HEK293 (cell line): ENCODE measurements around the gene PRPF4.

ENCODE experiments used
- CTCF ChIA-PET: fragments of 350-600 bp; formaldehyde crosslinking; extraction: SDS; loops from one replicate; lab custom pipeline; 2021; ENCODE audit warnings: antibody characterized with exemption; lab: Yijun Ruan, JAX
- POLR2A ChIA-PET: fragments of 300-600 bp; formaldehyde crosslinking; extraction: SDS; loops from one replicate; lab custom pipeline; 2020; ENCODE audit warnings: antibody characterized with exemption, inconsistent platforms; lab: Yijun Ruan, JAX
- H3K27ac ChIP-seq: fragments of 200-500 bp; sonication (Bioruptor generic); 2 replicates; pipeline ENCODE4 v1.5.1; 2014; ENCODE audit warnings: low read depth, low read length, control low read depth, inconsistent platforms; ENCODE audit errors: extremely low read depth
- H3K36me3 ChIP-seq, 2 experiments: fragments of 200-500 bp in 1 of 2; sonication (Bioruptor generic) in 1 of 2; 1 replicate in 1 of 2; 2 replicates in 1 of 2; pipeline ENCODE4 v1.5.1; 2014 to 2017; ENCODE audit warnings: inconsistent platforms in 2 of 2, low read length in 2 of 2; ENCODE audit not compliant: control insufficient read depth in 2 of 2, insufficient read depth in 1 of 2
- H3K4me1 ChIP-seq: fragments of 200-500 bp; sonication (Bioruptor generic); 2 replicates; pipeline ENCODE4 v1.5.1; 2014; ENCODE audit warnings: mild to moderate bottlenecking, low read length, inconsistent platforms; ENCODE audit not compliant: control insufficient read depth, insufficient read depth
- H3K4me3 ChIP-seq: 2 replicates; pipeline ENCODE4 v1.5.1; 2011; ENCODE audit warnings: low read depth, mild to moderate bottlenecking, control low read depth, low read length, moderate library complexity
- H3K9me3 ChIP-seq: fragments of 200-500 bp; sonication (Bioruptor generic); 2 replicates; pipeline ENCODE4 v1.5.1; 2014; ENCODE audit warnings: low read depth, low read length, inconsistent platforms; ENCODE audit not compliant: control insufficient read depth, insufficient read depth
- ATF2 ChIP-seq: fragments of 450-650 bp; formaldehyde crosslinking; IDR thresholded peaks from 2 replicates; pipeline ENCODE4 v1.5.1; 2016; ENCODE audit warnings: missing biosample characterization, missing genetic modification characterization, low read depth
- KLF7 ChIP-seq: fragments of 450-650 bp; formaldehyde crosslinking; IDR thresholded peaks from 2 replicates; pipeline ENCODE4 v1.5.1; 2016; ENCODE audit warnings: missing biosample characterization, missing genetic modification characterization, borderline replicate concordance
- ZBTB1 ChIP-seq: fragments of 450-650 bp; formaldehyde crosslinking; IDR thresholded peaks from 2 replicates; pipeline ENCODE4 v1.5.1; 2016; ENCODE audit warnings: missing biosample characterization, missing genetic modification characterization
- ZFHX2 ChIP-seq: fragments of 450-650 bp; formaldehyde crosslinking; conservative IDR thresholded peaks from 2 replicates; pipeline ENCODE4 v1.5.1; 2016; ENCODE audit warnings: missing biosample characterization, missing genetic modification characterization
- ZNF138 ChIP-seq: fragments of 450-650 bp; formaldehyde crosslinking; IDR thresholded peaks from 2 replicates; pipeline ENCODE4 v1.5.1; 2016; ENCODE audit warnings: missing biosample characterization, missing genetic modification characterization, borderline replicate concordance
- ZNF311 ChIP-seq: fragments of 450-650 bp; formaldehyde crosslinking; IDR thresholded peaks from 2 replicates; pipeline ENCODE4 v1.5.1; 2017; ENCODE audit warnings: missing biosample characterization, missing genetic modification characterization, borderline replicate concordance
- ZNF354C ChIP-seq: fragments of 450-650 bp; formaldehyde crosslinking; IDR thresholded peaks from 2 replicates; pipeline ENCODE4 v1.5.1; 2016; ENCODE audit warnings: missing biosample characterization, missing genetic modification characterization, low read depth, borderline replicate concordance
- ZNF391 ChIP-seq: fragments of 450-650 bp; formaldehyde crosslinking; IDR thresholded peaks from 2 replicates; pipeline ENCODE4 v1.5.1; 2016; ENCODE audit warnings: low read depth, missing biosample characterization, missing genetic modification characterization, borderline replicate concordance
- ZNF394 ChIP-seq: fragments of 450-650 bp; formaldehyde crosslinking; IDR thresholded peaks from 2 replicates; pipeline ENCODE4 v1.5.1; 2016; ENCODE audit warnings: missing biosample characterization, missing genetic modification characterization, mild to moderate bottlenecking, moderate library complexity, borderline replicate concordance
- ZNF416 ChIP-seq: fragments of 450-650 bp; formaldehyde crosslinking; IDR thresholded peaks from 2 replicates; pipeline ENCODE4 v1.5.1; 2016; ENCODE audit warnings: missing biosample characterization, missing genetic modification characterization
- ZNF510 ChIP-seq: fragments of 450-650 bp; formaldehyde crosslinking; IDR thresholded peaks from 2 replicates; pipeline ENCODE4 v1.5.1; 2018; ENCODE audit warnings: mild to moderate bottlenecking, missing genetic modification characterization, missing biosample characterization; ENCODE audit not compliant: insufficient replicate concordance
- ZNF530 ChIP-seq: fragments of 450-650 bp; formaldehyde crosslinking; IDR thresholded peaks from 2 replicates; pipeline ENCODE4 v1.5.1; 2016; ENCODE audit warnings: low read depth, missing biosample characterization, missing genetic modification characterization
- ZNF561 ChIP-seq: fragments of 450-650 bp; IDR thresholded peaks from 2 replicates; pipeline ENCODE4 v1.5.1; 2018; ENCODE audit warnings: missing biosample characterization, missing genetic modification characterization, borderline replicate concordance
- ZNF624 ChIP-seq: fragments of 450-650 bp; formaldehyde crosslinking; IDR thresholded peaks from 2 replicates; pipeline ENCODE4 v1.5.1; 2017; ENCODE audit warnings: missing biosample characterization, missing genetic modification characterization
- ZNF830 ChIP-seq: fragments of 450-650 bp; IDR thresholded peaks from 2 replicates; pipeline ENCODE4 v1.5.0; 2018; ENCODE audit warnings: missing biosample characterization, missing genetic modification characterization, low read depth, mild to moderate bottlenecking, moderate library complexity
- ZNF843 ChIP-seq: fragments of 450-650 bp; formaldehyde crosslinking; IDR thresholded peaks from 2 replicates; pipeline ENCODE4 v1.5.1; 2016; ENCODE audit warnings: missing biosample characterization, missing genetic modification characterization
- TF ChIP-seq, protein P1 (sequence below): fragments of 450-650 bp; IDR thresholded peaks from 2 replicates; pipeline ENCODE4 v1.5.1; 2018; ENCODE audit warnings: missing biosample characterization, mild to moderate bottlenecking, missing genetic modification characterization
- TF ChIP-seq, protein P2 (sequence below): fragments of 450-650 bp; formaldehyde crosslinking; IDR thresholded peaks from 2 replicates; pipeline ENCODE4 v1.5.1; 2017; ENCODE audit warnings: missing biosample characterization, missing genetic modification characterization
- TF ChIP-seq, protein P3 (sequence below): fragments of 450-650 bp; formaldehyde crosslinking; IDR thresholded peaks from 2 replicates; pipeline ENCODE4 v1.5.1; 2016; ENCODE audit warnings: missing biosample characterization, missing genetic modification characterization
- TF ChIP-seq, protein P4 (sequence below): fragments of 450-650 bp; formaldehyde crosslinking; IDR thresholded peaks from 2 replicates; pipeline ENCODE4 v1.5.1; 2016; ENCODE audit warnings: missing biosample characterization, missing genetic modification characterization

PRPF4 gene

DNA sequence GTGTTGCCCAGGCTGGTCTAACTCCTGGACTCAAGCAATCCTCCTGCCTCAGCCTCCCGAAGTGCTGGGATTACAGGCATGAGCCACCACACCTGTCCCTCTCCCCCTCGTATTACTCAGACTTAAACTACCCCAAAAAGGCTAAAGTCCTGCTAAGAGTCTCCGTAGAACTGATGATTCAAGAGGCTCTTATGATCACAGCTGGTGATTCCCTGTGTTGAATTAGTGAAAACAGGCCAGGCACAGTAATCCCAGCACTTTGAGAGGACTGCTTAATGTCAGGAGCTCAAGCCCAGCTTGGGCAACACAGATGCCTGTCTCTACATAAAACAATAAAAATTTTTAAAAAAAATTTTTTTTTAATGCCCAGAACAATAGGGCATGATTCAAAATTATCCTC lies 9.3 kb upstream of the PRPF4 start (continued):
- TF ChIP-seq ZNF311 (tag by site-specific recombination), result no peak
- no peak for TF ChIP-seq ZNF843
- TF ChIP-seq ZNF394 (tag by site-specific recombination), result no peak
- TF ChIP-seq ZNF138, result no peak
- TF ChIP-seq, protein P1, sequence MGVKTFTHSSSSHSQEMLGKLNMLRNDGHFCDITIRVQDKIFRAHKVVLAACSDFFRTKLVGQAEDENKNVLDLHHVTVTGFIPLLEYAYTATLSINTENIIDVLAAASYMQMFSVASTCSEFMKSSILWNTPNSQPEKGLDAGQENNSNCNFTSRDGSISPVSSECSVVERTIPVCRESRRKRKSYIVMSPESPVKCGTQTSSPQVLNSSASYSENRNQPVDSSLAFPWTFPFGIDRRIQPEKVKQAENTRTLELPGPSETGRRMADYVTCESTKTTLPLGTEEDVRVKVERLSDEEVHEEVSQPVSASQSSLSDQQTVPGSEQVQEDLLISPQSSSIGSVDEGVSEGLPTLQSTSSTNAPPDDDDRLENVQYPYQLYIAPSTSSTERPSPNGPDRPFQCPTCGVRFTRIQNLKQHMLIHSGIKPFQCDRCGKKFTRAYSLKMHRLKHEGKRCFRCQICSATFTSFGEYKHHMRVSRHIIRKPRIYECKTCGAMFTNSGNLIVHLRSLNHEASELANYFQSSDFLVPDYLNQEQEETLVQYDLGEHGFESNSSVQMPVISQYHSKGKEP (tag by site-specific recombination), result no peak
- TF ChIP-seq ZNF561, result no peak
- TF ChIP-seq ZNF624 (tag by site-specific recombination), result no peak
- no peak for TF ChIP-seq ZFHX2 (tag by site-specific recombination)

DNA sequence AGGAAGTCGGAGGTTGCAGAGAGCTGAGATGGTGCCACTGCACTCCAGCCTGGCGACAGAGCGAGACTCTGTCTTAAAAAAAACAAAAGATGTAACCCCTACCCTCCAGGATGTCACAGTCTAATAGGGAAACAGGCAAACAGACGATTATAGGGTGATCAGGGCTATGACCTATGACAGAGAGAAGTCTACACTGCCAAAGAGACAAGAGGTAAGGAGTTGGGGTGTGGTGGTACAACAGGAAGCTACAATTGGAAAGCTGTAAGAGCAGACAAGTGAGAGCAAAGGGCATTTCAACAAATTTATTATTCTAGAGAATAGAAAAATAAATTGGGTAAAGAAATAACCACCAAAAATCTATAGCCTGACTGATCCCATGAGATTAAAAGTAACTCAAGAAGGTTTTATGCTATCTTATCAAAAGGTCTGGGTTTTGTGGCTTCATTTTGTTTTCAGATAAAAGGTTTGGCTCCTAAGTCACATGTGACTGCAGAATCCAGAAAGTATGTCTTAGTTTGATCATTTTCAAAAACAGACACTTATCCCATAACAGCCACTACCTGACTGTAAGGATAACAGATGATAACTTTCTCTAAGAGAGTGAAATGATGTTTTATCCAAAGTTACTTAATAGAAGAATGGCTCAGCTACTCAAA lies 7.4 kb upstream of the PRPF4 start:
- H3K4me1 ChIP-seq, result no peaks in the 10 kb centered on the region
- no peak for TF ChIP-seq ZNF416 (tag by site-specific recombination)
- TF ChIP-seq, all 188 proteins: peak for 0
- Histone ChIP-seq H3K27ac (no peak overlapping the region), H3K4me3 (no peak overlapping the region), H3K36me3 (peaks cover 17 to 68% of the 10 kb centered on the region in 2 experiments), H3K9me3 (no peaks in the 10 kb centered on the region)
- POLR2A ChIA-PET, result no interaction called here
- CTCF ChIA-PET, result interaction anchor here (0.6 to 0.7 kb wide), 2 partner anchors 61 to 285 kb away, joined by 3 to 4 read pairs; no protein-coding TSS in a partner anchor

DNA sequence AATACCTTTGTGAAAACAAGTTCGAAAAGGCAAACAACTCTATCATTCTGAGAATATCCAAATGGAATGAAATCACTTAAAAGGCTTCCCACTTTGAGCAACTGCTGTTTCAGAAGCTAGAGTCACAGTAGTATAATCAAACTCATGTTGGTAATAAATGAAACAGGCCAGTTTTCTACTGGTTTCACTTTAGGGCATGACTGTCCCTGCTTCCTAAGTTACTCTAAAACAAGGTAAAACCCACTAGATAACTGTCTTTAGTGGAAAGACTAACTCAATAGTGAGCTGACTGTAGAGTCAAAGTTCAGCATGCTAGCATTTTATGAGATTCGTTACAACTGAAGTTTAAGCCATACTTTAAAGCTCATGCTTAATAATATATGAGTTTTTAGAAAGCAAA lies 6.1 kb upstream of the PRPF4 start:
- 0 out of 2 replicates have a peak, but pooled peaks cover 3% of the 10 kb centered on the region for H3K4me1 ChIP-seq
- H3K36me3 ChIP-seq, result peaks cover 17 to 73% of the 10 kb centered on the region in 2 experiments
- no peak overlapping the region for H3K4me3 ChIP-seq
- no peak overlapping the region for H3K27ac ChIP-seq
- no peaks in the 10 kb centered on the region for H3K9me3 ChIP-seq
- no peak for TF ChIP-seq KLF7 (tag by site-specific recombination)
- CTCF ChIA-PET, result interaction anchor here (0.9 to 1.2 kb wide), 3 partner anchors 42 to 386 kb away, joined by 3 to 6 read pairs (median 5); no protein-coding TSS in a partner anchor
- POLR2A ChIA-PET, result interaction anchor here (1.0 kb wide), 1 partner anchor 141 kb away, joined by 3 read pairs; the partner anchor contains the start of genes C9orf43 and POLE3

DNA sequence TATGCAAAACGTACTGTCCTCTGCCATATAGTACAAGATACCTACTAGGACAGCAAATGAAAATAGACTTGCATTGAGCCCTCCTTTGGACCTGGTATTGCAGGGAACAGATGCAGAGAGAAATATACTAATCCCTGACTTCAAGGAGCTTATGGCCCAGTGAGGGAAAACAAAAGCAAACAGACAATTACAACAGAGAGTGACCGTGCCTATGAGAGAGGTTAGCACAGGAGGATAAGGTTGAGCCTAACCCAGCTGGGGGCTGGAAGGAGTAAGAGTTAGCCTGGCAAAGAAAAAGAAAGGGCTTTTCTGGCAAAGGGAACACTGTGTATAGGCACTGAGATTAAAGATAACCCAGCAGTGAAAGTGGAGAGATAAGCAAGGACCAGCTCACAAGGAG lies 5.6 kb upstream of the PRPF4 start:
- Histone ChIP-seq H3K27ac (no peak overlapping the region), H3K4me1 (0 out of 2 replicates have a peak, but pooled peaks cover 3% of the 10 kb centered on the region), H3K4me3 (no peak overlapping the region), H3K9me3 (no peaks in the 10 kb centered on the region), H3K36me3 (peaks cover 17 to 71% of the 10 kb centered on the region in 2 experiments)
- ChIA-PET POLR2A (interaction anchor here (1.0 kb wide), 1 partner anchor 140 kb away, joined by 3 read pairs; the partner anchor contains the start of genes C9orf43 and POLE3), CTCF (interaction anchor here (0.5 to 1.2 kb wide), 4 partner anchors 42 to 385 kb away, joined by 3 to 6 read pairs (median 4); no protein-coding TSS in a partner anchor)
- TF ChIP-seq ZBTB1 (tag by site-specific recombination) (no peak), ZNF391 (tag by site-specific recombination) (no peak), ZNF354C (tag by site-specific recombination) (no peak), ZNF510 (tag by site-specific recombination) (no peak), ZNF830 (tag by site-specific recombination) (no peak), ATF2 (tag by site-specific recombination) (no peak), ZNF530 (tag by site-specific recombination) (no peak)
- TF ChIP-seq, protein P2, sequence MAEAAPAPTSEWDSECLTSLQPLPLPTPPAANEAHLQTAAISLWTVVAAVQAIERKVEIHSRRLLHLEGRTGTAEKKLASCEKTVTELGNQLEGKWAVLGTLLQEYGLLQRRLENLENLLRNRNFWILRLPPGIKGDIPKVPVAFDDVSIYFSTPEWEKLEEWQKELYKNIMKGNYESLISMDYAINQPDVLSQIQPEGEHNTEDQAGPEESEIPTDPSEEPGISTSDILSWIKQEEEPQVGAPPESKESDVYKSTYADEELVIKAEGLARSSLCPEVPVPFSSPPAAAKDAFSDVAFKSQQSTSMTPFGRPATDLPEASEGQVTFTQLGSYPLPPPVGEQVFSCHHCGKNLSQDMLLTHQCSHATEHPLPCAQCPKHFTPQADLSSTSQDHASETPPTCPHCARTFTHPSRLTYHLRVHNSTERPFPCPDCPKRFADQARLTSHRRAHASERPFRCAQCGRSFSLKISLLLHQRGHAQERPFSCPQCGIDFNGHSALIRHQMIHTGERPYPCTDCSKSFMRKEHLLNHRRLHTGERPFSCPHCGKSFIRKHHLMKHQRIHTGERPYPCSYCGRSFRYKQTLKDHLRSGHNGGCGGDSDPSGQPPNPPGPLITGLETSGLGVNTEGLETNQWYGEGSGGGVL (tag by site-specific recombination), result no peak
- TF ChIP-seq, protein P3, sequence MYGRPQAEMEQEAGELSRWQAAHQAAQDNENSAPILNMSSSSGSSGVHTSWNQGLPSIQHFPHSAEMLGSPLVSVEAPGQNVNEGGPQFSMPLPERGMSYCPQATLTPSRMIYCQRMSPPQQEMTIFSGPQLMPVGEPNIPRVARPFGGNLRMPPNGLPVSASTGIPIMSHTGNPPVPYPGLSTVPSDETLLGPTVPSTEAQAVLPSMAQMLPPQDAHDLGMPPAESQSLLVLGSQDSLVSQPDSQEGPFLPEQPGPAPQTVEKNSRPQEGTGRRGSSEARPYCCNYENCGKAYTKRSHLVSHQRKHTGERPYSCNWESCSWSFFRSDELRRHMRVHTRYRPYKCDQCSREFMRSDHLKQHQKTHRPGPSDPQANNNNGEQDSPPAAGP (tag by site-specific recombination), result no peak
- TF ChIP-seq, protein P4, sequence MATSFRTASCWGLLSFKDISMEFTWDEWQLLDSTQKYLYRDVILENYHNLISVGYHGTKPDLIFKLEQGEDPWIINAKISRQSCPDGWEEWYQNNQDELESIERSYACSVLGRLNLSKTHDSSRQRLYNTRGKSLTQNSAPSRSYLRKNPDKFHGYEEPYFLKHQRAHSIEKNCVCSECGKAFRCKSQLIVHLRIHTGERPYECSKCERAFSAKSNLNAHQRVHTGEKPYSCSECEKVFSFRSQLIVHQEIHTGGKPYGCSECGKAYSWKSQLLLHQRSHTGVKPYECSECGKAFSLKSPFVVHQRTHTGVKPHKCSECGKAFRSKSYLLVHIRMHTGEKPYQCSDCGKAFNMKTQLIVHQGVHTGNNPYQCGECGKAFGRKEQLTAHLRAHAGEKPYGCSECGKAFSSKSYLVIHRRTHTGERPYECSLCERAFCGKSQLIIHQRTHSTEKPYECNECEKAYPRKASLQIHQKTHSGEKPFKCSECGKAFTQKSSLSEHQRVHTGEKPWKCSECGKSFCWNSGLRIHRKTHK (tag by site-specific recombination), result no peak
